Measurements from ENCODE around the gene JAZF1.

Gene JAZF1

DNA sequence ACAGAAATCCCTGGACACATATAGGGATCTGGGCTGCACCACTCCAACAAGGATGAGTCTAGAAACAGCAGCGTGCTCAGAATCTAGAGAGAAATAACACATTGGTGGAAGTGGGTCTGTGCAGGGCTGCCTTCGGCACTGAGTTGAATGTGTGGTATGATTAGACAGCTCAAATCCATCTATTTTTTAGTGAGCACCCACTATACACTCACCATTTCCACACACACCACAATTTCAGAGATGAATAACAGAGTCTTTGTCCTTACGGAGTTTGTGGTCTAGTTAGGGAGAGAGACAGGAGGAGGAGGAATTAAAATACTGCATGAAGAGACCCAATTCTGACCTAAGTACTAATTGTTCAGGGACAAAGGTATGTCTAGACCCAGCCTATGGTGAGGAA, 44.2 kb downstream of the JAZF1 start:
- no peak for DNase-seq (ENCODE audit: low spot score)

DNA sequence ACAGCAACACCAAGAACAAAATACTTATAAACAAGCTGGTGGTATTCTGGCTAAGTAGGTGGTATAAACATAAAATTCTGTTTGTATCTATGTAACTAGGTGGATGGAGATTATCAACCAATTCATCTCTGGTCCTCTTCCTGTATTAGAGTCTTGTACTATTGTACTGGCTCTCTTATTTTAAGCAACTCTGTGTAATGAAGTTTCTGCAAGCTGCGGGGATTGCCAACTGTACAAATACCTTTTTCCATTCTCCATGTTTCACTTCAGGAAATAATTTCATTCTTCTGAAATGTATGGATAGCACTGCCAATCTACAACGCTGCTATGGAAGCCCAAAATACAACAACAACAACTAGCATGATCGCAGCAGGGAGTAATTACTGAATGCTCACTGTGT, 44.8 kb downstream of the JAZF1 start:
- no peak for DNase-seq (ENCODE audit: low spot score)

DNA sequence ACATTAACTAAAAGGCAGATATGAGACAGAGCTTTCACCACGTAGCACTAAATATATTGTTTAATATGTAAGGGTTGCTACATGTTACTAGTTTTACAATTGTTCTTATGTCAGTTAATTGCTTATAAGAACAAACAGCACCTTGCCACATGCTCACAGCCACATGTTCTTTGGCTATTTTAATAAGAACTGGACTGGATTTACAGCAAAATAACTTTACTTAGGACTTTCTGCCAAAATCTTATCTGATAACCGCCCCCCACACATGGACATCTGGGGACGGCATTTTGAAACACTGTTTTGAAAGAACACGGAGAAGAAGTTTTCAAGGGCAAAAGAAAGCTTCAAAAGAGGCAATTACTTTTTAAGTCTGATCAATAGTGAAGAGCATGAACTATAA, 45.3 kb downstream of the JAZF1 start:
- no peak for DNase-seq (ENCODE audit: low spot score)

DNA sequence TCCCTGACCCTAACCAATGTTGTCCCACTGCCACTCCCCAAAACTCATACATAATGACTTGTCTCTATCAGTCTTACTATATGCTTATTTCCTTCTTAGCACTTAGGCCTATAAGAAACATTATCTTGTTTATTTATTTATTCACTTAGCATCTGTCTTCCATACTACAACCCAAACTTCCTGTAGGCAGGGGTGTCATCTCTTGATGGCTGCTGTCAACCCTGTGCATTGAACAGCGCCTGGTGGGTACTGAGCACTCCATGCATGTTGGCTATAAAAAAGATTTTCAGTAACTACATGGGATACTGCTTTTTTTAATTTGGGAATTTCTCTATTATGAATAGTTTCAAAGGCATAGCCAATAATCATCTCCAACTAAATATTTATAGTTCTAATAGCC, 46.7 kb downstream of the JAZF1 start:
- DNase-seq (ENCODE audit: low spot score) = no peak

DNA sequence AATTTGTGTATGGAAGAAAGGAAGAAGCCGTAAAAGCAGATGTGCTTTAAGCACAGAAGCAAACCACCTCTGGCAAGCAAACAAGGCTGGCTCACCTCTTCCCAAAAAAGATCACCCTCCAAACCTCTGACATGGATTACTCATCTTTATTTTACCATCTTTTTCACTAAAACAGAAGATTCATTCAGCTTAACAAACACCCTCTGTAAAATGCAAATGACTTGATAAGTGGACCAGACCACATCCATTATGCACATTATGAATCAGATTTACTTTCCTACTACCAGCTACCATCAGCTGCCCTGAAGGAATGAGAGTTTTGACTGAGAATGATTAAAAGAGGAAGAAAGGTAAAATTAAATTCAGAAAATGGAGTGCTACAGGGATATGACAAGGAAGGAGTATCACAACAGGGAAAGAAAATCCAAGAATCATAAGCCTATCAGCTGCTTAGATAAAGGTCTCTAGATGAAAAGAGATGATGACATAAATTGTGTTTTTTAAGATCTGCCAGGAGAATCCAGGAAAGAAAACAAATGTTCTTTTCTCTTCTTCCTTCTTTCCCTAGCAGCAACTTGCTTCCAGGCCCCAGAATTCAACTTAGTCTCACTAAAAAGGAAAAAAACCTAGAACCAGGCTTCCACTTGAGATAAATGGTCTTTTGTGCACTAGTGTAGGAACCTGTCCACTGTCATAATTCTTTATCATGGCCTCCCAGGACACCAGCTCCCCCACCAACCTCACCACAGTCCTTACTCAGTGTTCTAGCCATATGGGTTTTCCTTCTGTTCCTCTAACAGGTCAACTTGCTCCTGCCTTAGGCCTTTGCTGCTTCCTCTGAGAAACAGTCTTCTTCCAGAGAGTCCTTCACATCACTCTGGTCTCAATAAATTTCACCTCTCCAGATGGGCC, 47.4 kb downstream of the JAZF1 start:
- no peak for DNase-seq (ENCODE audit: low spot score)

DNA sequence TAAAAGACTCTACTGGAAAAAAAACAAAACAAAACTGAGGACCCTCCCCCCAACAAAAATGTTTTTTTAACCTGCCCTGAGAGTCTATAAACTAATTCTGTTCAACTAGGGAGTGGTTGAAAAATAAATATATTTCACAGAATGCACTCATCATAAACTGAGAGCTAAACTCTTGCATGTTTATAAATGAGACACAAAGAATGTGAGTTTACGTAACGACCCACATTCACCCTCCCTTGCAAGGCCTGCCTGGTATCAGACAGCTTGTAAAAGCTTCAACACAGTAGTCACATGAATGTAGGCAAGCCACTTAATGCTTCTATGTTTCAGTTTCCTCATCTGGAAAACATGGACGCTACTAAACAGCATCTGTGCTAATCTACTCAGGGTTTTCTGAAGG, 50.3 kb downstream of the JAZF1 start:
- peak; percentile 52 for DNase-seq (ENCODE audit: low spot score)

DNA sequence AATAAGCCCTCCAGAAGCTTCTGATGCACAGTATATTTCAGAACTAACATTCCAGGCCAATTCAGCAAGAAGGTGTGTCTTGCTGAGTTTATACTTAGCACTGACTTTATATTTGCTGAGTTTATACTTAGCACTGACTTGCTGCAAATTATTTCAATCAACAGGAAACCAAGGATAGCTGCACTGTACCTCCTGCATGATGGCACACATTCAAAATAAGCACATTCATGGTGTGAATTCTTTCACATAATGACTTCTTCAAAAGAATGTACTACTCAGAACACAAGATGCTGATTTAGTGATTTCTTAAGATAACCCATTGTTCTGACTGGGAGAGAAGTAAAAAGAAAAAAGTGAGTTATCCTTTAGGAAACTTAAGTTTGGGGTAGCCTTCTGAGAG, 52.0 kb downstream of the JAZF1 start:
- peak; percentile 16 for DNase-seq (ENCODE audit: low spot score)

DNA sequence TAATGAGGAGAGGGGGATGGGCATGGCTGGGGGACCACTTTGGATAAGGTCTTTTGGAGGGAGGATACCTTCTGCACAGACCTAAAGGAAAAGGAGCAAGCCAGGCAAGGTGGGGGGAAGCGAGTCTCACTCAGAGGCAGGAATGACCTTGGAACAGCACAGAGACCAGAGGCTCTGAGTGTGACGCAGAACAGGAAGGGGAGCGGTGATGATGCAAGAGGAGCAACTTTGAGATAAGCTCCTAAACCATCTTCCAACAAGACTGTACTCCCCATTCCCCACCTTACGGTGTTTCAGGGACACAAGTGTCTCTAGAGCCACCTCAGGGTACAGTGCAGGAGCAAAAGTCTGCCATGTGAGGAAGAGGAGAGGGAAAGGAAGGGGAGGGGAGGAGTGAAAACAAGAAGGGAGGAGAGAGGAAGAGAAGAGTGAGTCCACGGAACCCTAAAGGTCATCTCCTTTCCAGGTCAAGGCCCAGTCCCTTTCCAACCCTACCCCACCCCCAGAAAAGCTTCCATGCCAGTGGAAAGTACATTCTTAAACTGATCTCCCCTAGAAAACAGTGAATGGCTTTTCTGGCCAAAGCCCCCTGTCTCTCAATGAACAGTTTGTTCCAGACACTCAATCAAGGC, 54.1 kb downstream of the JAZF1 start:
- DNase-seq (ENCODE audit: low spot score) = no peak

DNA sequence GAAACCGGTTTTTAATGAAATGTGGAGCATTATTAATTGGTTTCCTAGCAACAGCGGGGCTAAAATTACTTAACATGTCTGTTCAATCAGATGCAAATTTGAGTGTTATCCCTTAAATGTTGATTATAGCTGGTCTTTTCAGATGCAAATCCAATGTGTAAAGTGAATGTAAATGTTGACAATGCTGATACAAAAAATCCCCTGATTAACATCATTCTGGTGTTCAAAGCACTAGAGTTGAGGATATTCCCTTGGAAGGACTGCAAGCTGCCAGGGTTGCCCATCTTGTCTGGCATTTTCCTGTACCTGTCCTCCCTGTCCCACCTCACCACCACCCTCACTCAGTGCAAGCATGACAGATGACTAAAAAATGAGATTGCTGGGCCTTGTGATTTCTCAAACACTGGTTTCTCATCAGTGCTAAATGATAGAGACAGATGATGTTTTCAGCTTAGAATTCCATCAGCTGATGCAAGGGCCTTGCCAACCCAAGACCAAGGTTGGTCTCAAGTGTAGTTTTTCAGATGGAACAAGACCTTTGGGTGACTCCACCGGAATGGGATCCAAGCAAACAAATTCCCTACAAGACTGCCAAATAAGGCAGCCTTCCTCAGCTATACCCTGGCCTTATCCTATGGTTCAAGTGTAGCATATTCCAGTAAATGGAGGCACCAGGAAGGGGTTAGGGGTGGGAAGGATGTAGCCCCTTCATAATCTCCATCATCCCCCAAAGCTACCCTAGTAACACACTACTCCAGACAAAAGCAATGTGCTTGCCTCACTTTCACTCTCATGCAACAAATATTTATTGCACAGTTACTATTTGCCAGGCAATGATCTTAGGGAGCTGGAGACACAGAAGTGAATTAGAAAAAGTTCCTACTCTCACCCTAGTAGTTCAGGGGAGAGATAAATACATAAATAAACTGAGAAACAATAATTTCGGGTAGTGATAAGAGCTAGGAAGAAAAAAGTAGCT, 54.9 kb downstream of the JAZF1 start:
- peak; percentile 33 for DNase-seq (ENCODE audit: low spot score)

DNA sequence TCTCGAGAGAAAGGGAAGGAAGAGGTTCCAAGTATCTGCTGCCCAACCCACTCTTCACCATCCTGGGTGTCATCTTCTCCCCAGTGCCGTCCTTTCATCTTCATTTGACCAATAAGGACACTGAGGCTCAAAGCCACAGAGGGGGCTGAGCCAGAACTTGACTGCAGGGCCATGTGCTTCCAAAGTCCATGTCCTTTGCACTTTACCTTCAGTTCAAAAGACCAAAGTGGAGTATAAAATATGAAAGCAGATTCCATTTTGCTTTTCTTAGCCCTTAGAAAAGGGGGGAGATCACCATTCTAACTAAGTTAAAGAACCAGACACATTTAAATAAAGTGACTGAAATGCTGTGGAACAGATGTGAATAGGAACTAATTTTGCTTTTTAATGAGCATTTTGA, 56.2 kb downstream of the JAZF1 start:
- DNase-seq (ENCODE audit: low spot score) = no peak

DNA sequence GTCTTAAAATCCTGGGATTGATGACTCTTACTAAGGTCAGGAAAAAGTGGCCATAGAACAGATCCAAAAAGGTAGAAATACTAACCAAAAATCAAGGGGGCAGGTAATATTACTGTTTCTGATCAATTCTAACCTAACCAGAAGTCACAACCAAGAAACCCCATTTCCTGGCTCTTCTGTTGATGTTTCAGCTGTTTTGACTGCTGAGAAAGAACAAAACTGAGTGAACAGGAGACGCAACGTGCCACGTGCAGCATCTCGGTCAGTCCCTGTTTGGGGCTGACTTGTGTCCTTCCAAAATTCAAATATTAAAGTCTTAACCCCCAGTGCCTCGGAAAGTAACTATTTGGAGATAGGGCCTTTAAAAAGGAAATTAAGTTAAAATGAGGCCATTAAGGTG, 56.8 kb downstream of the JAZF1 start:
- no peak for DNase-seq (ENCODE audit: low spot score)

DNA sequence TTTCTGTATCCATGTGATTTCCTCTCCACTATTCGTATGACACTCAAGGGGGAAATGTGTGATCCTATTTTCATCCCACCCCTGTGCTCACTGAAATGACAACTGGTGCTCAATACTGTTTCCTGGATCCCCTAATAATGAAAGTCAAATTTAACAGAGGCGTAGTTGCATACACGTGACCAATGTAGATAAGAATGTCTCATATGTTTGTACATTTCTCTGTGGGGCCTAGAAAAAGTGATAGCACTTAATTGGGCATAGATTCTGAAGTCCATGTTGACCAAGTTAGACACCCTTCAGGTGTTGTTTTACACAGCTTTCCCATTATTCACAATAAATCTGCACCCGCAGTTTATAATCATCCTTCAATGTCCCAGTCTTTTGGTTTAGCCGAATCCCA, 59.1 kb downstream of the JAZF1 start:
- DNase-seq (ENCODE audit: low spot score) = no peak

DNA sequence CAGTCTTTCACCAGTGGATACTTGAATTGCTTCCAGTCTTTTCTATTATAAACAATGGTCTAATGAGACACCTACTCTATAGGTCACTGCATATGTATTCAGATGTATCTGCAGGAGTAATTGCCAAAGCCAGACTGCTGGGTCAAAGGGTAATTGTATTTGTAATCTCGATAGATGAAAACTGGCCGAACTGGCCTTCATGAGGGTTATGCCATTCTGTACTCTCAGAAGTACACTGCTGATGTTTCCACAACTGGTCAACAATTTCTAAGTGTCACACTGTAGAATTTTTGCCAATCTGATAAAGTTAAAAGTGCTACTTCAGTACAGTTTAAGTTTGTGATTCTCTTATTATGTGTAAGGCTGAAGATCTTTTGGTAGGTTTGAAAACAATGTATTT, 64.6 kb downstream of the JAZF1 start:
- DNase-seq (ENCODE audit: low spot score) = no peak

DNA sequence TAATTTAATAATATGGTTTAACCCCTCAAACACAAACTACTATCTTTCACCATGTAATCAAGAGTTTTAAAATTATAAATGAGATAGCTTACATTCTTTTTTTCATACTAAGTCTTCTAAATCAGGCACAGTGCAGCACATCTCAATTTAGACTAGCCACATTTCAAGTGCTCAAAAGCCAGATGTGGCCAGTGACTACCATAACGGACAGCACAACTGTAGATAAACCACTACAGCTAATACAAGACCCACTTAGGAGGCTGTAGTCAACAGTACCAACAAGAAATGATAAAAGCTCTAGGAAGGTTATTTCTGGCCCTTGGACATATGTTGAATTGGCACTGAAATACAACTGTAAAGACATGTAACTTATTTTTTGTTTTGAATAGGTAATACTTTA, 65.3 kb downstream of the JAZF1 start:
- DNase-seq (ENCODE audit: low spot score) = no peak

DNA sequence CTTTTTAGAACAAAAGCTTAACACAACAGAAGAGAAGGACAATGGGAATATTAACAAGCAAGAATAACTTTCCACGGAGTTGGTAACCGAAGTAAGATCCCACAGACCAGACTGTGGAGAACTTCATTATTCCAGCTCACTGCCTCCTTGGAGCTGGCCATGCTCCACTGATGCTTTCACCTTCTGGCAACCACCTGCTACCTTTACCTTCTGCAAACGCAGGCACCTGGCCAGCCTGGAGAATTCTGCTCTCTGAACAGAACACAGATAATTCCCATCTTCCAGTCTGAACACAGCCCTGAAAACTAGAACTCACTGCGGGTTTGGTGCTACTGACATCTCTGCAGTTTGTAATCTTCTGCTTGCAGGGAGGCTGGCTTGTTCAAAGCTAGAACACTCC, 66.5 kb downstream of the JAZF1 start:
- DNase-seq (ENCODE audit: low spot score) = no peak

DNA sequence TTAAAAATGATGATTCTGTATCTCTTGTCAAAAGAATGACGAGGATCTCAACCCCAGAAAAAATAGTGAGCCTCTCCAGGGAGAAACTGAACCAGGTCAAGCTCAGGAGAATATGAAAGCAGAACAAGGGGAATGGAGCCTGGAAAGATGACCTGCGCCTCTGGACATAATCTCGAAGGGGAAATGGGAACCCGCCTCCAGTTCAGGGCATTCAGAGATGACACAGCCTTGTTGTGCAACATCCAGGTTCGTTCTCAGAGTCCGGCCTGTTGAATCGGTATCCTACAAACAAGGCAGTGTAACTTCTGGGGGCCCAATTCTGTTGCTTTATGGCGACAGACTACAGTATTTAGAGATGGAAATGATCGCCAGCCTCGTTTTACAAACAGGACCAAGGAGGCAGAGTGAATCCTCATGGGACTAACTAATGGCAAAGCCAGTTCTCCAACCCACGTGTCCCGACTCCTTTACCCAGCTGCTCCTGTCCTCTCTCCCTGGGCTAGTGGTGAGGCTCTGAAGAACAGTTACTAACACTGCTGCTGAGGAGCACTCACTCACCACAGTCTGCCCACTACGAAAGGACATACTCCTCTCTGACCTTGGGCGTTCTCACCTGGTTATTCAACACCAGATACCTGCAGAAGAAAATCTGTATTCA, 67.6 kb downstream of the JAZF1 start:
- DNase-seq (ENCODE audit: low spot score) = no peak

DNA sequence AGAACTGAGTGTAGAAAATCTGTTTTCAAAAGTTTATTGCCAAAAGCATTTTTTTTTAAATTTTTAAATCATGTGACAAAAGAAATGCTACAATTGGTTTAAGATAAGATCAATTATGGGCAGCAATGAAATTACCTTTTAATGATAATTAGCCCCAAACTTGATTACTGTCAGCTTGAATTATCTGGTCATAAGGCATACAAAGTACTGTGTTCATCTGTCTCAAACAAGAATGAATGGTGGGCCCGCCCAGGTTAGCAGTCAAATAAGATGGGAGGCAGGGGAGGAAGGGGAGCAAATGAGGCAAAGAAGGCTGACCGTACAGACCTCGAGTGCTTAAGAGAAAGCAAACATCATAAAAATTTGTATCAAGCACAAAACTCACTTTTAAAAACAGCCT, 68.1 kb downstream of the JAZF1 start:
- no peak for DNase-seq (ENCODE audit: low spot score)

DNA sequence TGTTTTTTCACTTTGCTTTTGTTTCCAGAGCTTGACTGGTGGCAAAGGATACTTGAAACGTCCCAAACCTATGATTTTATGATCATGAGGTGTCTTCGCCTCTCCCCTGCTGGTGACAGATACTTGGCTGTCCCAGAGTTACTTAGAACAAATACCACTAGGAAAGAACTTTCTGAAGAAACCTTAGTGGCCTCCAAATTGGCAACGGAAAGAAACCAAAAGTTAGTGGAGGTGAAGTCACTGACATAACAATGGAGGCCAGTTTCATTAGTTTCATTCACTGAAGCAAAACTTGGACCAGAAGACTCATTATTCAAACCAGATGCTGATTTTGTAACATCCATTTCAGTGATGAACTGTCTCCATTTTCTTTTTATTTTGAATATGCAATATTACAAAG, 68.6 kb downstream of the JAZF1 start:
- DNase-seq (ENCODE audit: low spot score) = peak; percentile 73

DNA sequence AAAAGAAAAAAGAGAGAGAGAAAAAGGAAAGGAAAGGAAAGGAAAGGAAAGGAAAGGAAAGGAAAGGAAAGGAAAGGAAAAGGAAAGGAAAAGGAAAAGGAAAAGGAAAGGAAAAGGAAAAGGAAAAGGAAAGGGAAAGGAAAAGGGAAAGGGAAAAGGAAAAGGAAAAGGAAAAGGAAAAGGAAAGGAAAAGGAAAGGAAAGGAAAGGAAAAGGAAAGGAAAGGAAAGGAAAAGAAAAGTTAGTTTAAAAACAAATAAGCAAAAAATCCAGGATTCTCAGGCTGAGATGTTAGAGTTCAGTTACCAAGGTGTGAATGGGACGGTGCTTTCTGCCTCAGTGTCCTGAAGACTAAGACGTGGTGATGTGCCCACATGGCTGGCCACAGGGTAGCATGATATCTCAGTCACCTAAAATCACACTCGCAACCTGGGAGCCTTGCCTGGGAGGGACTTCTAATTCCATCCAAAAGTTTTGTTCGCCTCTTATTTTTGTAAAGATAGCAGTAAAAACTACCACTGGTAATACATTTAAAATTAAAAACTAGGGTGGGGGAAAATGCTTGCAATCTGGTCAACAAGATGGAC, 70.1 kb downstream of the JAZF1 start:
- no peak for DNase-seq (ENCODE audit: low spot score)

DNA sequence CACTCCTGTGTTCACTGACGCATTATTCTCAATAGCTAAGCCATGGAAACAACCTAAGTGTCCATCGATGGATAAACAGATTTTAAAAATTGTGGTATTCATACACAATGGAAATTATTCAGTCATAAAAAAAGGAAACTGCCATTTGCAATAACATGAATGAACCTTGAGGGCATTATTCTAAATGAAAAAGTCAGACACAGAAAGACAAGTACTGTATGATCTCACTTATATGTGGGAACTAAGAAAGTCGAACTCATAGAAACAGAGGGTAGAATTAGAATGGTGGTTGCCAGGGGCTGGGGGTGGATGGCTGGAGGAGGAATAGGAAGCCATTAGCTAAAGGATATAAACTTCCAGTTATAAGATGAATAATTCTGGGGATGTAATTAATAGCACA, 71.8 kb downstream of the JAZF1 start:
- no peak for DNase-seq (ENCODE audit: low spot score)

DNA sequence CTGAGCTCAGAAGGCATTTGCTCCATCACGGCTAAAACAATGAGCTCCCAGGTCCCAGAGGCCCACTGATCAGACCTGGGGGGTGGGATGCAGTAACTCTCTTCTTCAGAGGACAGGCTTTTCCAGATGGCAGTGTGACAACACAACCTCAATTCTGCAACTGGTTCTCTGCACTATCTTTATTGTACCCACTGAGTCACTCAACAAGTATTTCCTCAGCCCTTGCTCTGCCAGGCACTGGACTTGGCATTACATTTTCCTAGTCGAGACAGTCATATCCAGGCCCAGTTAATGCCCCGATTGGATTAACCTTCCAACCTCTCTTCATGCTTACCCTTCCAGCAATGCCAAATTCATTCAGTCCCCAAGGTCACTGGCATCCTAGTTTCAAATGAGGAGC, 72.6 kb downstream of the JAZF1 start:
- DNase-seq (ENCODE audit: low spot score) = peak; percentile 13

Data from AG20443 (cell line).